ENCODE measurements around the gene ADNP. TPM values are rescaled to one million over a fixed set of nuclear protein-coding genes. Genes with fewer than 3 reads are reported as not detected.

Gene ADNP
- total and polyA plus RNA-seq, 2 of the 13 experiments (the other 11 are each of a cell fraction or from before 2014, with no cell fraction given): 21.0 to 21.5 TPM

- TF ChIP-seq ZNF687 (CRISPR knock-in tag; IDR thresholded peaks at IDR 0.05): peak; percentile 25; the same call in 1 of the 2 replicates
- 0 out of 2 replicates have a peak, but pooled peaks have one; percentile 16 for TF ChIP-seq ZKSCAN5 (CRISPR knock-in tag; IDR thresholded peaks at IDR 0.05)
- 0 out of 2 replicates have a peak, but pooled peaks have one; percentile 17 for TF ChIP-seq ZBTB42 (CRISPR knock-in tag; IDR thresholded peaks at IDR 0.05)
- 0 out of 2 replicates have a peak, but pooled peaks have one; percentile 29 for TF ChIP-seq ZNF326 (CRISPR knock-in tag; IDR thresholded peaks at IDR 0.05; ENCODE audit: borderline replicate concordance)
- TF ChIP-seq TCF7 (IDR thresholded peaks at IDR 0.05; ENCODE audit: low read depth): no peak
- TF ChIP-seq, protein P1, sequence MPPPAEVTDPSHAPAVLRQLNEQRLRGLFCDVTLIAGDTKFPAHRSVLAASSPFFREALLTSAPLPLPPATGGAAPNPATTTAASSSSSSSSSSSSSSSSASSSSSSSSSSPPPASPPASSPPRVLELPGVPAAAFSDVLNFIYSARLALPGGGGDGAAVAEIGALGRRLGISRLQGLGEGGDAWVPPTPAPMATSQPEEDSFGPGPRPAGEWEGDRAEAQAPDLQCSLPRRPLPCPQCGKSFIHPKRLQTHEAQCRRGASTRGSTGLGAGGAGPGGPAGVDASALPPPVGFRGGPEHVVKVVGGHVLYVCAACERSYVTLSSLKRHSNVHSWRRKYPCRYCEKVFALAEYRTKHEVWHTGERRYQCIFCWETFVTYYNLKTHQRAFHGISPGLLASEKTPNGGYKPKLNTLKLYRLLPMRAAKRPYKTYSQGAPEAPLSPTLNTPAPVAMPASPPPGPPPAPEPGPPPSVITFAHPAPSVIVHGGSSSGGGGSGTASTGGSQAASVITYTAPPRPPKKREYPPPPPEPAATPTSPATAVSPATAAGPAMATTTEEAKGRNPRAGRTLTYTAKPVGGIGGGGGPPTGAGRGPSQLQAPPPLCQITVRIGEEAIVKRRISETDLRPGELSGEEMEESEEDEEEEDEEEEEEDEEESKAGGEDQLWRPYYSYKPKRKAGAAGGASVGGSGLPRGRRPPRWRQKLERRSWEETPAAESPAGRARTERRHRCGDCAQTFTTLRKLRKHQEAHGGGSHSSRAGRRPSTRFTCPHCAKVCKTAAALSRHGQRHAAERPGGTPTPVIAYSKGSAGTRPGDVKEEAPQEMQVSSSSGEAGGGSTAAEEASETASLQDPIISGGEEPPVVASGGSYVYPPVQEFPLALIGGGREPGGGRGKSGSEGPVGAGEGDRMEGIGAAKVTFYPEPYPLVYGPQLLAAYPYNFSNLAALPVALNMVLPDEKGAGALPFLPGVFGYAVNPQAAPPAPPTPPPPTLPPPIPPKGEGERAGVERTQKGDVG (CRISPR knock-in tag; IDR thresholded peaks at IDR 0.05; ENCODE audit: borderline replicate concordance): 0 out of 2 replicates have a peak, but pooled peaks have one; percentile 10
- TF ChIP-seq TOPORS (CRISPR knock-in tag; IDR thresholded peaks at IDR 0.05): no peak
- no peak for TF ChIP-seq TCF12 (IDR thresholded peaks at IDR 0.05)
- no peak for TF ChIP-seq TCF12 (CRISPR knock-in tag; IDR thresholded peaks at IDR 0.05)
Observed at GRCh38 chr20:50874111-50874757, 57.0 kb downstream of the ADNP start (continued).

All from HepG2 (cell line).